Measurements from ENCODE around the gene PMEPA1.

Gene PMEPA1

DNA sequence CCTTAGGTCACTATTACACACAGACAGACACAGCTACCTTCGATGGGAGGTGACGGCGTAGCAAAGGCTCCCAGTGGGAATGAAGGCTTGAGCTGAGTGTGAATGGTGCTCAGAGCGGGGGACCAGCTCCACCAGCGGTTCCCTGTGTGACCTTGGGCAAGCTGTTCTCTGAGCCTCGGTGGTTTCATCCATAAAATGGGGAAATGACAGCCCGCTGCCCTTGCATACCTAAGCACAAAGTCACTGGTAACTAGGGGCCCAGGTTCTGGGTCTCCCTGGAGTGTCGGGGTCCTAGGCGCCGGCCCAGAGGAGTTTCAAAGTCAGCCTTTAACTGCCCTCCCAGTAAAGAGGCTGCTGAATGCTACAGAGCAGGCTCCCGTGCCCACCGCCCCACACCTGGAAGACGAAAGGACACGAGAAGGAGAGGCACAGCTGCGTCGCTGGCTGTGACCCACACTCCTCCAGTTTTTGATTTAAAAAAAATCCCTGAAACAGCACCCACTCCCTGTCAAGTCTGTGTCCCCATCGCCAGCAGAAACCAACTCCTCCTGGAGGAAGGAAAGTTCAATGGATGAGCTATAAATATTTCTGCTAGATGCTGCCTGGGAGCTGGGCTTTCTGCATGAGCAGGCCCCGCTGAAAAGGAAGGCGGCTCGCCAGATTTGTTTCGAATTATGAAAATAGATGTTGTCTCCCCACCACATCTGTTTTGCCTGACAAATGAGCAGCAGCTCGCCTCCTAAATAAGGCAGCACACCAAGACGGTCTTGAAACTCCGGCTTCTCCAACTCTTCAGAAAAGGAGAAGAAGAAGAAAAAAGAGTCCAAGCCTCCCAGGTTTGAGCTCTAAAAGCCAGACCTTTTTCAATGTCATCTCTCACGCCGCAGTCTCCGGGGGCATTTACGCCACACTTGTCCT, 27.4 kb downstream of the PMEPA1 start:
- no peak for DNase-seq (ENCODE audit: extremely low read depth, low read depth)
- TF ChIP-seq, protein P1, sequence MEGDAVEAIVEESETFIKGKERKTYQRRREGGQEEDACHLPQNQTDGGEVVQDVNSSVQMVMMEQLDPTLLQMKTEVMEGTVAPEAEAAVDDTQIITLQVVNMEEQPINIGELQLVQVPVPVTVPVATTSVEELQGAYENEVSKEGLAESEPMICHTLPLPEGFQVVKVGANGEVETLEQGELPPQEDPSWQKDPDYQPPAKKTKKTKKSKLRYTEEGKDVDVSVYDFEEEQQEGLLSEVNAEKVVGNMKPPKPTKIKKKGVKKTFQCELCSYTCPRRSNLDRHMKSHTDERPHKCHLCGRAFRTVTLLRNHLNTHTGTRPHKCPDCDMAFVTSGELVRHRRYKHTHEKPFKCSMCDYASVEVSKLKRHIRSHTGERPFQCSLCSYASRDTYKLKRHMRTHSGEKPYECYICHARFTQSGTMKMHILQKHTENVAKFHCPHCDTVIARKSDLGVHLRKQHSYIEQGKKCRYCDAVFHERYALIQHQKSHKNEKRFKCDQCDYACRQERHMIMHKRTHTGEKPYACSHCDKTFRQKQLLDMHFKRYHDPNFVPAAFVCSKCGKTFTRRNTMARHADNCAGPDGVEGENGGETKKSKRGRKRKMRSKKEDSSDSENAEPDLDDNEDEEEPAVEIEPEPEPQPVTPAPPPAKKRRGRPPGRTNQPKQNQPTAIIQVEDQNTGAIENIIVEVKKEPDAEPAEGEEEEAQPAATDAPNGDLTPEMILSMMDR (IDR thresholded peaks at IDR 0.05; ENCODE audit: low read depth, low read length) = no peak

DNA sequence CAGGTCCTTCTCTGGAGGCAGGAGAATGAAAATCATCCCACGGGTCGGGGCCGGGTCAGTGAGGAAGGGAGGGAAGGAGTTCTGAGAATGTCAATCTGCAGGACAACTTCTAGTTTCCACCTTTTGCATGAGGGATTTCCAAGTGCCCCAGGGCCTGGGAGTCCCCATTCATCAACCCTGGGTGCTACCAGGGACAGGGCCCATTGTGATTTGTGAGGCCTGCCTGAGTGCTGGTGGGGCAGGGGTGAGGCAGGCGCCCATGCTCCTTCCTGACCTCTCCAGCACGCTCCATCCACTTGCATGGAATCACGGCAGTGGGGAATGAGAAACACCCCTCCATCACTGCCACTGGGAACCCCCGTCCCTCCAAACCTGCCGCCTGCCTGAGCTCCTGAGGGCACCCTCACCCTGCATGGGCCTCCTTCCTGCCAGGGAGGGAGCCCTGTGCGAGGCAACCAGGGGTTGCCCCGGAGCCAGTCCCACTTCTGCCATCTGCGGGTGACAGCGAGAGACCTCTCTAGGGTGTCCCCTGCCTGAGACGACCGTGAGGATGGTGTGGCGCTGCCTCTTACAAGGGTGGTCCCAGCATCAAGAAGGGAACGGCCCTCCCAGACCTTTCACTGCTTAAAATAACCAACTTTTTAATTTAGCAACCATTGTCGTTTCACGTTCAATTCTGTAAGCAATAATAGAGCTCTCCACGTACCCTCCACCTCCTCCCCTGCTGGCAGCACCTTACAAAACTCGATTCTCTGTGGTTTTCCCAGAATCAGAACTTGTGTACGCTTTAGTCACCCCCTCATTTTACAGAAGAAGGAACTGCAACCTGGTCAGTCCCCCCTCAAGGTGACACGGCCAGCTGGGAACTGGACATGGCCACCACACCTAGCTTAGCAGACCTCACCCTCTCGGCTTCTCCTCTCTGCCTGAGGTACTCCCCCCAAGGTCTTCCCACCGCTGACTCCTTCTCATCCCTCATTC, 28.6 kb downstream of the PMEPA1 start:
- no peak for DNase-seq (ENCODE audit: extremely low read depth, low read depth)
- TF ChIP-seq, protein P1 (IDR thresholded peaks at IDR 0.05; ENCODE audit: low read depth, low read length) = no peak

DNA sequence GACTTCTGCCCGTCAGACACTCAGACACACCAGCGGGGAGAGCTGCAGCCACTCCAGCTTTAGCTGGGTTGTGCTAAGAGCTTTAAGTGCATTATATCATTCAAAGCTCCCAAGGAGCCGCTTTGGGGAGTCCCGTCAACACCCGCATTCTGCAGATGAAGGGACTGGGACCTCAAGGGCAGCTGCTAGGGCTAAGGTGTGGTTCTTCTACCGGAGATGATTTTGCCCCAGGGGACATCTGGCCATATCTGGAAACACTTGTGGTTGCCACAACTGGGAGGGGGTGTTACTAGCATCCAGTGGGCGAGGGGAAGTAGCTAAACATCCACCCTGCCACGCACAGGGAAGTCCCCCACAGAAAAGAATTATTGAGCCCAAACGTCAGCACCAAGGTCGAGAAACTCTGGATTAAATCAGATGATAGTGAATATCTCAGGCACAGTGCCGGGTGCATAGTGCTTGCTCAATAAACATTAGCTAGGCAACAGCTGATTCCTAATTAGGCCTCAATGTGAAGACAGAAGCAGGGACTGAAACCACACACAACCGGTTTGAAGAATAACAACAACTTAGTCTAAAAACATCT, 29.6 kb downstream of the PMEPA1 start:
- TF ChIP-seq, protein P1 (IDR thresholded peaks at IDR 0.05; ENCODE audit: low read depth, low read length) = no peak
- DNase-seq (ENCODE audit: extremely low read depth, low read depth) = no peak

DNA sequence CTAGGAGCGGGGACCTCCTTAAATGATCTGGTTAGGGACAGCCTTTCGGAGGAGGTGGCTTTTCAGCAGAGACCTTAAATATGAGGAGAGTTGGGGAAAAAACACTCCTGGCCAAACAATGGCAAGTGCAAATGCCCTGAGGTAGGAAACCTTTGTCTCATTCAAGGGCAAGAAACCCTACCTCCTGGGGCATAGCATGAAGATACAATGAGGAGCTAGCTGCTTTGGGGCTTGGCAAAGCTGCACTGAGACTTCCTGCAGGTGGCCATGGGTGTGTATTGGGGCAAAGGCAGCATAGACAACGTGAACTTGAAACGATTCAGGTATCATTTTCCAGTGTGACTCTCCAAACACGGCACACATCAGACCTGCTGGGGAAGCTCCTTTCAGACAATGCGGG, 30.7 kb downstream of the PMEPA1 start:
- TF ChIP-seq, protein P1 (IDR thresholded peaks at IDR 0.05; ENCODE audit: low read depth, low read length) = no peak

DNA sequence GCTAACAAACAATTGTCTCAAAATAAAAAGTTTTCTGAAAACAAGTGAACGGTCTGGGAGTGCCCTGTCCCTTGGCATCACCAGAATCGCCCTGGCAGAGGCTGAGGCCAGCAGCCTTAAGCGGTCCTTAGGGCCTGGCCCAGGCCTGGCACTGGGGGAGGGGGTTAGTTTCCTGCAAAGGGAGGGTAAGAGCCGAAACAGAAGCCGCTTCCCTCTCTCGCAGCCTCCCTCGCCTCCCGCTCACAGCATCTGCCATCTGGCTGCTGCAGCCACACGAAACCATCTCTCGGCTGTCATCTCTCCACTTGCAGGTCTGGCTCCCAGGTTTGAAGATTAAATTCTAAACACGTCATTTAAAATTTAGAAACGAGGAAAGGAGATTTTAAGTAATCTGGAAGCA, 31.5 kb downstream of the PMEPA1 start:
- no peak for DNase-seq (ENCODE audit: extremely low read depth, low read depth)
- TF ChIP-seq, protein P1 (IDR thresholded peaks at IDR 0.05; ENCODE audit: low read depth, low read length) = no peak

More for the DNA sequence above, 30.7 kb downstream of the PMEPA1 start:
- DNase-seq (ENCODE audit: extremely low read depth, low read depth) = no peak

DNA sequence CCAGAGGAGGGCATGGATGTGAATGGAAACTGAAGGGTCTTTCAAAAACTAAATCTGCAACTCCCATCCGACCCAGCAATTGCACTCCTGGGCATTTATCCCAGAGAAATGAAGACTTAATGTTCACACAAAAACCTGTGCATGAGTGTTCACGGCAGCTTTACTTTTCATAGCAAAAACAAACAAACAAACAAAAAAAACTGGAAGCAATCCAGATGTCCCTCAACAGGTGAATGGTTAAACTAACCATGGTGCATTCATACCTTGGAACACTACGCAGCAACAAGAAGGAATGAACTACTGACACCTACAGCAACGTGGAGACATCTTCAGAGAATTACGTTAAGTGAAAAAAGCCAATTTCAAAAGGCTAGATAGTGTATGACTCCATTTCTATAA, 32.2 kb downstream of the PMEPA1 start:
- no peak for DNase-seq (ENCODE audit: extremely low read depth, low read depth)
- TF ChIP-seq, protein P1 (IDR thresholded peaks at IDR 0.05; ENCODE audit: low read depth, low read length) = no peak

All from AG09319 (cell line).